H1 (cell line): Measurements from ENCODE around the gene PSMA5.

Experiments
- EZH2 ChIP-seq: fragments of 200-600 bp; sonication (generic); IDR thresholded peaks from 2 replicates; pipeline ENCODE4 v1.7.1; 2012; ENCODE audit warnings: low read depth, mild to moderate bottlenecking, moderate library complexity, low read length, inconsistent platforms; ENCODE audit not compliant: severe bottlenecking
- GABPA ChIP-seq: IDR thresholded peaks from 2 replicates; pipeline ENCODE4 v1.6.1; 2011; ENCODE audit warnings: mild to moderate bottlenecking, low read length, moderate library complexity, borderline replicate concordance; ENCODE audit not compliant: insufficient read depth
- GTF2F1 ChIP-seq: IDR thresholded peaks from 2 replicates; pipeline ENCODE4 v1.6.1; 2012; ENCODE audit warnings: low read depth, low read length, improper control_type of control experiment, borderline replicate concordance
- POLR2A ChIP-seq, 2 experiments: IDR thresholded peaks; 1 replicate in 1 of 2; 2 replicates in 1 of 2; pipeline ENCODE4 v1.6.1; 2011; ENCODE audit warnings: low read depth in 2 of 2, low read length in 2 of 2, mild to moderate bottlenecking in 2 of 2; ENCODE audit errors: control extremely low read depth in 1 of 2
- POLR2AphosphoS5 ChIP-seq: IDR thresholded peaks from 2 replicates; pipeline ENCODE4 v1.6.1; 2011; ENCODE audit warnings: low read depth, low read length
- TAF1 ChIP-seq: IDR thresholded peaks from 2 replicates; pipeline ENCODE4 v1.6.1; 2011; ENCODE audit warnings: mild to moderate bottlenecking, low read depth, low read length
- TCF12 ChIP-seq: IDR thresholded peaks from 2 replicates; pipeline ENCODE4 v1.6.1; 2011; ENCODE audit warnings: low read depth, mild to moderate bottlenecking, low read length
- YY1 ChIP-seq: IDR thresholded peaks from 2 replicates; pipeline ENCODE4 v1.6.1; 2011; ENCODE audit warnings: low read depth, mild to moderate bottlenecking, low read length
- ZNF274 ChIP-seq: IDR thresholded peaks from 2 replicates; pipeline ENCODE4 v1.7.0; 2012; ENCODE audit warnings: low read length, borderline replicate concordance; ENCODE audit errors: extremely low read depth
- TF ChIP-seq, protein P1 (sequence below): IDR thresholded peaks from 2 replicates; pipeline ENCODE4 v1.6.1; 2012; ENCODE audit warnings: inconsistent platforms
- TF ChIP-seq, protein P2 (sequence below): IDR thresholded peaks from 2 replicates; pipeline ENCODE4 v1.6.1; 2011; ENCODE audit warnings: low read length, improper control_type of control experiment
- TF ChIP-seq, protein P3 (sequence below), 3 experiments: IDR thresholded peaks; 1 replicate in 2 of 3; 2 replicates in 1 of 3; pipeline versions ENCODE4 v1.5.1 to v1.6.1; 2011; ENCODE audit warnings: low read length in 3 of 3, mild to moderate bottlenecking in 3 of 3, inconsistent platforms in 2 of 3, low read depth in 1 of 3, moderate library complexity in 1 of 3; ENCODE audit not compliant: insufficient read depth in 1 of 3; ENCODE audit errors: control extremely low read depth in 1 of 3
- TF ChIP-seq, protein P4 (sequence below): IDR thresholded peaks from 2 replicates; pipeline ENCODE4 v1.6.1; 2012; ENCODE audit warnings: inconsistent platforms

DNA sequence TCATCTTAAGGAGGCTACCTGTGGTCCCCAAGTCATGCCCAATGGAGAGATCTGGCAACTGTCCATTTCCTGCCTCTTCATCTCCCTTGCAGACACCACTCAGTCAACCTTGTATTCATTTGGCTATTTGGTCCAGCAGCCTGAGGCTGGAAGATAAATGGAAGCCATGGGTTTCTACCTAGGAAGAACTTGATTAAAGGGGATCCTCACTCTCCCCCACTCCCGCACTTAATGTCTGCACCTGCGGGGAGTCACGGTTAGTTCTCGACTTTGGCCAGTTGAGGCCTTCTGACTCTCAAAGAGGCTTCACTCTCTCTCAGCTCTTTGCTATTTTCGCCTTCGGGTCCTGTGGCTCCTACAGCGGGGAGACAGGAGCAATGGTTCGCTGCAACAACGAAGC lies 49.0 kb upstream of the PSMA5 start:
- TF ChIP-seq TCF12: no peak
- TF ChIP-seq, protein P1, sequence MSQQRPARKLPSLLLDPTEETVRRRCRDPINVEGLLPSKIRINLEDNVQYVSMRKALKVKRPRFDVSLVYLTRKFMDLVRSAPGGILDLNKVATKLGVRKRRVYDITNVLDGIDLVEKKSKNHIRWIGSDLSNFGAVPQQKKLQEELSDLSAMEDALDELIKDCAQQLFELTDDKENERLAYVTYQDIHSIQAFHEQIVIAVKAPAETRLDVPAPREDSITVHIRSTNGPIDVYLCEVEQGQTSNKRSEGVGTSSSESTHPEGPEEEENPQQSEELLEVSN: no peak
- TF ChIP-seq GABPA: no peak
- TF ChIP-seq ZNF274: no peak
- TF ChIP-seq POLR2A (IDR thresholded peaks at IDR 0.05; ENCODE audit: control extremely low read depth in 1 of 2, low read depth in 2 of 2, low read length in 2 of 2): no peak
- TF ChIP-seq YY1: no peak
- TF ChIP-seq, protein P2, sequence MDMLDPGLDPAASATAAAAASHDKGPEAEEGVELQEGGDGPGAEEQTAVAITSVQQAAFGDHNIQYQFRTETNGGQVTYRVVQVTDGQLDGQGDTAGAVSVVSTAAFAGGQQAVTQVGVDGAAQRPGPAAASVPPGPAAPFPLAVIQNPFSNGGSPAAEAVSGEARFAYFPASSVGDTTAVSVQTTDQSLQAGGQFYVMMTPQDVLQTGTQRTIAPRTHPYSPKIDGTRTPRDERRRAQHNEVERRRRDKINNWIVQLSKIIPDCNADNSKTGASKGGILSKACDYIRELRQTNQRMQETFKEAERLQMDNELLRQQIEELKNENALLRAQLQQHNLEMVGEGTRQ: no peak
- TF ChIP-seq, protein P3, sequence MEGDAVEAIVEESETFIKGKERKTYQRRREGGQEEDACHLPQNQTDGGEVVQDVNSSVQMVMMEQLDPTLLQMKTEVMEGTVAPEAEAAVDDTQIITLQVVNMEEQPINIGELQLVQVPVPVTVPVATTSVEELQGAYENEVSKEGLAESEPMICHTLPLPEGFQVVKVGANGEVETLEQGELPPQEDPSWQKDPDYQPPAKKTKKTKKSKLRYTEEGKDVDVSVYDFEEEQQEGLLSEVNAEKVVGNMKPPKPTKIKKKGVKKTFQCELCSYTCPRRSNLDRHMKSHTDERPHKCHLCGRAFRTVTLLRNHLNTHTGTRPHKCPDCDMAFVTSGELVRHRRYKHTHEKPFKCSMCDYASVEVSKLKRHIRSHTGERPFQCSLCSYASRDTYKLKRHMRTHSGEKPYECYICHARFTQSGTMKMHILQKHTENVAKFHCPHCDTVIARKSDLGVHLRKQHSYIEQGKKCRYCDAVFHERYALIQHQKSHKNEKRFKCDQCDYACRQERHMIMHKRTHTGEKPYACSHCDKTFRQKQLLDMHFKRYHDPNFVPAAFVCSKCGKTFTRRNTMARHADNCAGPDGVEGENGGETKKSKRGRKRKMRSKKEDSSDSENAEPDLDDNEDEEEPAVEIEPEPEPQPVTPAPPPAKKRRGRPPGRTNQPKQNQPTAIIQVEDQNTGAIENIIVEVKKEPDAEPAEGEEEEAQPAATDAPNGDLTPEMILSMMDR (IDR thresholded peaks at IDR 0.05; ENCODE audit: control extremely low read depth in 1 of 3, insufficient read depth in 1 of 3, low read depth in 1 of 3, low read length in 3 of 3): no peak
- no peak for TF ChIP-seq EZH2
- TF ChIP-seq, protein P4, sequence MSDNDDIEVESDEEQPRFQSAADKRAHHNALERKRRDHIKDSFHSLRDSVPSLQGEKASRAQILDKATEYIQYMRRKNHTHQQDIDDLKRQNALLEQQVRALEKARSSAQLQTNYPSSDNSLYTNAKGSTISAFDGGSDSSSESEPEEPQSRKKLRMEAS: no peak
- no peak for TF ChIP-seq TAF1
- no peak for TF ChIP-seq GTF2F1
- TF ChIP-seq POLR2AphosphoS5: no peak
